Neural crest cell (in vitro differentiated cells): Measurements from ENCODE around the gene STXBP2. TPM values are rescaled to one million over a fixed set of nuclear protein-coding genes. Genes with fewer than 3 reads are reported as not detected.

Experiments
- DNase-seq: peaks from one replicate; pipeline ENCODE4 v3.0.0; 2021; ENCODE audit warnings: low read depth, mixed read lengths, low spot score
- H3K27ac Mint-ChIP-seq: one replicate; pipeline ENCODE4 v1.8.0; 2021; ENCODE audit warnings: mild to moderate bottlenecking, mixed read lengths; ENCODE audit not compliant: unreplicated experiment
- H3K27me3 Mint-ChIP-seq: 2 replicates; pipeline ENCODE4 v1.8.0; 2021; ENCODE audit warnings: low read depth, mild to moderate bottlenecking, mixed read lengths
- H3K36me3 Mint-ChIP-seq: 2 replicates; pipeline ENCODE4 v1.8.0; 2021; ENCODE audit warnings: low read depth, mild to moderate bottlenecking, mixed read lengths
- H3K4me1 Mint-ChIP-seq: 2 replicates; pipeline ENCODE4 v1.8.0; 2021; ENCODE audit warnings: mixed read lengths
- H3K4me3 Mint-ChIP-seq: one replicate; pipeline ENCODE4 v1.8.0; 2021; ENCODE audit warnings: mild to moderate bottlenecking, mixed read lengths
- H3K9me3 Mint-ChIP-seq: 2 replicates; pipeline ENCODE4 v1.8.0; 2021; ENCODE audit warnings: mixed read lengths
- CTCF ChIP-seq: fragments of 200-600 bp; sonication (generic); conservative IDR thresholded peaks from 2 replicates; pipeline ENCODE4 v1.5.0; 2021; ENCODE audit warnings: antibody characterized with exemption, mild to moderate bottlenecking
- total RNA-seq: library from RNA; stranded (reverse); gene quantifications from 2 replicates; pipeline ENCODE4 v1.2.1, GENCODE V29; 2021

Gene STXBP2
- total RNA-seq, 1 donor from 2014 or later = 4.6 TPM

DNA sequence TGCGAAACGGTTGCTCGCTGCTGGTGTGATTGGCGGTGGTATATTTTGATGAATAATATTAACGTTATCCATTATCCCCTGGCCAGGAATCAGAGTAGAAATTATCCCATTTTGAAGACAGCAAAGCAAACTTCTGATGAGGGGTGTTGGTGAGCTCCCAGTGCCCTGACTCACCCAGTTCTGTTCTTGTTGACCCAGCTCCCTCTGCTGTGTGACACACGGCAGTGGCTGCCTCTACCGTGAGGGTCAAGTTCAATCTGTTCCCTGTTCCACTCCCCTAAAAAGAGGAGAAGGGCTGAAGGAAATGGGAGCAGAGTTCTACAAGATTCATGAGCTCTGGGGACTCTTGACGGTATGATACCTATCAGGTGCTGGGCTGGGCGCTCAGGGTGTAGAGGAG is 39.2 kb upstream of the STXBP2 start:
- Mint-ChIP-seq H3K4me1 (peaks cover 9% of the 10 kb centered on the region), H3K27ac (no peak overlapping the region), H3K9me3 (no peaks in the 10 kb centered on the region), H3K4me3 (peak overlapping the region; percentile 82), H3K36me3 (no peaks in the 10 kb centered on the region), H3K27me3 (peaks cover 60% of the 10 kb centered on the region)
- DNase-seq = no peak
- no peak for TF ChIP-seq CTCF

DNA sequence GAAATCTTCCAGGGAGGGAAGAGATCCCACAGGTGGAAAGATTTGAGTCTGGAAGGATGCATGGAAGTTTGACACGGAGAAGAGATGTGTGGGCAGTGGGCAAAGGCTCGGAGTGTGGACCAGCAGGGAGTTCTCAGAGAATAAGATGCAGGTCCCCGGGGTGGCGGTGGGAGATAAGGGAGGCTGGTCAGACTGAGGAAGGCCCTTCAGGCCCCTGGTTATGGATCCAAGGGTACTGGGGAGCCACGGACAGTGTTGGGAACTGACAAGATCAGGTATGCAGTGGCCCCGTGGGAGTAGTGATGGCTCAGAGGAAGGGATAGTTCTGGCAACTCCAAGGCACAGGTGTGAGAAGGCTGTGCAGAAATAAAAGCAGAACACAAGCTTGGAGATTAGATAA is 38.7 kb upstream of the STXBP2 start:
- H3K36me3 Mint-ChIP-seq = no peaks in the 10 kb centered on the region
- no peak for TF ChIP-seq CTCF
- H3K27ac Mint-ChIP-seq = no peak overlapping the region
- peaks cover 56% of the 10 kb centered on the region for H3K27me3 Mint-ChIP-seq
- peak overlapping the region; percentile 82 for H3K4me3 Mint-ChIP-seq
- DNase-seq = no peak
- H3K4me1 Mint-ChIP-seq = peaks cover 9% of the 10 kb centered on the region
- no peaks in the 10 kb centered on the region for H3K9me3 Mint-ChIP-seq

- Mint-ChIP-seq H3K27me3 (peaks cover 41% of the 10 kb centered on the region), H3K27ac (no peak overlapping the region), H3K36me3 (no peaks in the 10 kb centered on the region), H3K4me3 (no peak overlapping the region), H3K4me1 (peaks cover 4% of the 10 kb centered on the region), H3K9me3 (no peaks in the 10 kb centered on the region)
- no peak for DNase-seq
- TF ChIP-seq CTCF = no peak
Measured at GRCh38 chr19:7600721-7601120, 36.2 kb upstream of the STXBP2 start.

DNA sequence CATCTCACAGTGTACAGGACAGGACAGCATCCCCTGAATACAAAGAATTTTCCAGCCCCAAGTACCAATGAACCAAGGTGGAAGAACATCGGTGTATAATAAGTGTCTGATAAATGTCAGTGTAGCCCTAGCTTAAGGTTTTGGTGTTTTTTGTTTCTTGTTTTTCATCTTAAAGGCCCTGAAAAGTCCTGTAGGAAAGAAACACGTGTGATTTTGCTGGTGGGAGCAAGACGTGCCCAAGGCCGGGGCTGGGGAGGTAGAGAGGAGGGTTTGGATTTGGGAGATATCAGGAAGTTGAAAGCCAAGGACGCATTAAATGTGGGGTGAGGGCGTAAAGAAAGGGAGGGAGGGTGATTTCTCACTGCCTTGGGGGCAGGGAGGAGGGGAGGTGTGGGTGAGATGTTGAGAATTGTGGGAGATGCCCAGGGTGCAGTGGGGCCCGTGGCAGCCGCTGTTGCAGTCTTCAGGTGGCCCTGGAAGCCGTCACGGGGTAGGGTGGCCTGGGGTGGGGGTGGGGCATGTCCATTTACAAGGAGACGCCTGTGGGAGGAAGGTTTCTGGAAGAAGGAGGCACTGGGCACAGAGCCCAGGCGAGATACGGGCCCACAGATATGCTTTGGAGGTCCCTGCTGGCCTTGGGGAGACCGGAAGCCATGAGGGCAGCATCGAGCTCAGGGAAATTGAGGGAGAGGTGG is 34.5 kb upstream of the STXBP2 start:
- Mint-ChIP-seq H3K27ac (no peak overlapping the region), H3K36me3 (no peaks in the 10 kb centered on the region), H3K27me3 (peaks cover 31% of the 10 kb centered on the region), H3K4me1 (no peaks in the 10 kb centered on the region), H3K4me3 (no peak overlapping the region), H3K9me3 (no peaks in the 10 kb centered on the region)
- no peak for TF ChIP-seq CTCF
- no peak for DNase-seq

GRCh38 chr19:7602935-7603497 is 33.9 kb upstream of the STXBP2 start:
- Mint-ChIP-seq H3K27ac (no peak overlapping the region), H3K4me1 (no peaks in the 10 kb centered on the region), H3K4me3 (no peak overlapping the region), H3K9me3 (no peaks in the 10 kb centered on the region), H3K36me3 (no peaks in the 10 kb centered on the region), H3K27me3 (peaks cover 25% of the 10 kb centered on the region)
- no peak for DNase-seq
- TF ChIP-seq CTCF = no peak
